Measurements from ENCODE around the gene NME1. TPM values are rescaled to one million over a fixed set of nuclear protein-coding genes. Genes with fewer than 3 reads are reported as not detected.
A peak's percentile ranks its signal among the peaks of the same experiment; 100 is the strongest.

The NME1 gene
- polyA plus RNA-seq, 1 donor (not counting 4 experiments of a cell fraction or from before 2014, with no cell fraction given) = 381 TPM

GRCh38 chr17:51115179-51115578 lies 38.2 kb upstream of the NME1 start:
- Histone ChIP-seq H3K4me1 (ENCODE audit: control insufficient read depth, extremely low read depth, insufficient read depth, low read length) (peaks cover 16% of the 10 kb centered on the region), H3K27me3 (ENCODE audit: control insufficient read depth, extremely low read depth, insufficient read depth, low read length) (no peaks in the 10 kb centered on the region), H3K4me2 (ENCODE audit: control insufficient read depth, extremely low read depth, insufficient read depth, low read depth, low read length) (no peak overlapping the region), H3K27ac (ENCODE audit: control insufficient read depth, insufficient read depth, low read length) (no peak overlapping the region), H3K4me3 (ENCODE audit: control insufficient read depth in 2 of 3, extremely low read depth in 1 of 3, insufficient read depth in 2 of 3, low read depth in 1 of 3, low read length in 3 of 3) (no peak overlapping the region), H3K9ac (ENCODE audit: control insufficient read depth, extremely low read depth, insufficient read depth, low read length) (no peak overlapping the region), H4K20me1 (ENCODE audit: control insufficient read depth, extremely low read depth, insufficient read depth, low read length) (peaks cover 19% of the 10 kb centered on the region), H2AFZ (ENCODE audit: control insufficient read depth, low read length) (no peak overlapping the region), H3K79me2 (ENCODE audit: control insufficient read depth, insufficient read depth, low read length) (peaks cover 97% of the 10 kb centered on the region), H3K36me3 (ENCODE audit: control insufficient read depth in 2 of 2, extremely low read depth in 1 of 2, insufficient read depth in 2 of 2, low read length in 2 of 2) (peaks cover 2 to 3% of the 10 kb centered on the region in 2 experiments), H3K9me1 (ENCODE audit: control insufficient read depth, extremely low read depth, insufficient read depth, low read length) (peaks cover 4% of the 10 kb centered on the region), H3K9me3 (ENCODE audit: control insufficient read depth, low read depth, low read length) (no peaks in the 10 kb centered on the region)
- no peak for DNase-seq (ENCODE audit: low read depth, low spot score)
- no peak for FAIRE-seq
- TF ChIP-seq EZH2 (IDR thresholded peaks at IDR 0.05; ENCODE audit: low read length) (no peak), CTCF (optimal IDR thresholded peaks at IDR 0.05 in 1 of 3, IDR thresholded peaks at IDR 0.05 in 1 of 3, conservative IDR thresholded peaks at IDR 0.05 in 1 of 3; ENCODE audit: extremely low read depth in 1 of 3, insufficient read depth in 2 of 3, low read length in 3 of 3) (no peak)
- dilution Hi-C loops (cut with MboI; ENCODE audit: extremely low pct_ligation_motif_present, low sequenced_read_pairs) = no loop called here

DNA sequence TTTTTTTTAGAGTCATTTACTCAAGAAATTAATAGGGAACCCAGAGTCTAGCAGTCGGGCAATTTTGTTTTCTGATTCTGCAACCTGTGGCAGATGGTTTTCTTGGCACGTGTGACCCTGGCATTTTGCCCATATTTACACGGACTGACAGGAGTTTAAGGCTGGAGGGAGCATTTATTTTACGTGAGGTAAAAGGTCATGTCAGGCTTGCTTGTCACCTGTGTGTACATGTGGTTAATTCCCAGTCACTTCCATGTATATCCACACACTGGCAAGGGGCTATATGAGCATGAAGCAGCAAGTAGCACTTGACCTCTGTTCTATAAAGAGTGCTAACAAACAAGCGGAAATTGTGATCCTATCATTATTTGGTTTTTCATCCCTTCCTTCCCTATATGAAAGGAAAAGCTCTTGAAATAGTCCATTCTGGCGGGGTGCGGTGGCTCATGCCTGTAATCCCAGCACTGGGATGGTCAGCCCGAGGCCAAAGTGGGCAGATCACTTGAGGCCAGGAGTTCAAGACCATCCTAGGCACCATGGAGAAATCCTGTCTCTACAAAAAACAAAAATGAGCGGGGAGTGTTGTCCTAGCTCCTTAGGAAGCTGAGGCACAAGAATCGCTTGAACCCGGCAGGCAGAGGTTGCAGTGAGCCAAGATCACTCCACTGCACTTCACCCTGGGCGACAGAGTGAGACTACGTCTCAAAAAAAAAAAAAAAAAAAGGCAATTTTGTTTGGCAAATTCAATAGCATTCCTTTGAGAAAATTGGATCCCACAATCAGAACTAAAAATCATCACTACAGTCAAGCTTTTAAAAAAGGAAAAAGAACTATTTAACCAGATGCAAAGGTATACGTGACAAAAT lies 34.8 kb upstream of the NME1 start:
- H3K9ac ChIP-seq (ENCODE audit: control insufficient read depth, extremely low read depth, insufficient read depth, low read length) = peak overlapping the region; percentile 96
- peak overlapping the region; percentile 93 for H3K4me2 ChIP-seq (ENCODE audit: control insufficient read depth, extremely low read depth, insufficient read depth, low read depth, low read length)
- no peak overlapping the region for H3K27ac ChIP-seq (ENCODE audit: control insufficient read depth, insufficient read depth, low read length)

More for the DNA sequence above, 34.8 kb upstream of the NME1 start:
- H4K20me1 ChIP-seq (ENCODE audit: control insufficient read depth, extremely low read depth, insufficient read depth, low read length) = peaks cover 19% of the 10 kb centered on the region
- no peak for FAIRE-seq
- peaks cover 2 to 3% of the 10 kb centered on the region in 2 experiments for H3K36me3 ChIP-seq (ENCODE audit: control insufficient read depth in 2 of 2, extremely low read depth in 1 of 2, insufficient read depth in 2 of 2, low read length in 2 of 2)
- no peak for DNase-seq (ENCODE audit: low read depth, low spot score)
- no peaks in the 10 kb centered on the region for H3K9me3 ChIP-seq (ENCODE audit: control insufficient read depth, low read depth, low read length)
- H3K79me2 ChIP-seq (ENCODE audit: control insufficient read depth, insufficient read depth, low read length) = peaks cover 69% of the 10 kb centered on the region
- H3K9me1 ChIP-seq (ENCODE audit: control insufficient read depth, extremely low read depth, insufficient read depth, low read length) = peaks cover 4% of the 10 kb centered on the region
- H3K4me3 ChIP-seq (ENCODE audit: control insufficient read depth in 2 of 3, extremely low read depth in 1 of 3, insufficient read depth in 2 of 3, low read depth in 1 of 3, low read length in 3 of 3) = peak overlapping the region; percentile 67 to 75 (median 75)
- no peak overlapping the region for H2AFZ ChIP-seq (ENCODE audit: control insufficient read depth, low read length)
- dilution Hi-C loops (cut with MboI; ENCODE audit: extremely low pct_ligation_motif_present, low sequenced_read_pairs) = no loop called here
- no peak for TF ChIP-seq CTCF (optimal IDR thresholded peaks at IDR 0.05 in 1 of 3, IDR thresholded peaks at IDR 0.05 in 1 of 3, conservative IDR thresholded peaks at IDR 0.05 in 1 of 3; ENCODE audit: extremely low read depth in 1 of 3, insufficient read depth in 2 of 3, low read length in 3 of 3)
- no peak for TF ChIP-seq EZH2 (IDR thresholded peaks at IDR 0.05; ENCODE audit: low read length)
- no peaks in the 10 kb centered on the region for H3K27me3 ChIP-seq (ENCODE audit: control insufficient read depth, extremely low read depth, insufficient read depth, low read length)
- H3K4me1 ChIP-seq (ENCODE audit: control insufficient read depth, extremely low read depth, insufficient read depth, low read length) = peaks cover 34% of the 10 kb centered on the region

Measured in keratinocyte (primary cell).